ENCODE measurements around the gene MPPED1. TPM values are rescaled to one million over a fixed set of nuclear protein-coding genes. Genes with fewer than 3 reads are reported as not detected.

The MPPED1 gene
- total and polyA plus RNA-seq, 2 of the 13 experiments (the other 11 are each of a cell fraction or from before 2014, with no cell fraction given), result 0.77 TPM; not detected in 1

- intact Hi-C loops (cut with micrococcal nuclease; ENCODE audit: unreplicated experiment) (no loop called here), in situ Hi-C loops (cut with HindIII; ENCODE audit: extremely low pct_ligation_motif_present, low pct_unique_long_range_greater_than_20kb) (no loop called here)
- Histone ChIP-seq H2AFZ (ENCODE audit: low read length) (no peak overlapping the region), H3K36me3 (replicated peaks in 1 of 2; ENCODE audit: control insufficient read depth in 1 of 2, insufficient read depth in 2 of 2, low read length in 2 of 2) (no peaks in the 10 kb centered on the region), H4K20me1 (ENCODE audit: insufficient read depth, low read length) (no peaks in the 10 kb centered on the region), H3K27me3 (ENCODE audit: control insufficient read depth in 1 of 2, insufficient read depth in 2 of 2, low read length in 2 of 2) (no peaks in the 10 kb centered on the region), H3K79me2 (ENCODE audit: insufficient read depth, low read length) (no peaks in the 10 kb centered on the region), H3K4me2 (ENCODE audit: low read depth, low read length) (no peak overlapping the region), H3K9me3 (ENCODE audit: low read length) (no peaks in the 10 kb centered on the region), H3K9ac (ENCODE audit: insufficient read depth, low read depth, low read length) (no peak overlapping the region), H3K4me1 (ENCODE audit: insufficient read depth, low read length) (no peaks in the 10 kb centered on the region), H3K4me3 (replicated peaks in 1 of 3; ENCODE audit: insufficient read depth in 1 of 3, low read depth in 2 of 3, low read length in 3 of 3) (no peak overlapping the region), H3K27ac (ENCODE audit: extremely low read length, insufficient read depth, low read length) (no peak overlapping the region)
- 48% methylated on average over 9 of the region's 12 CpGs for WGBS (ENCODE audit: low lambda C conversion rate)
- ChIA-PET POLR2A (no interaction called here), CTCF (ENCODE audit: low intra/inter-chr PET ratio, low total read pairs) (no interaction called here)
- ATAC-seq (no peak), DNase-seq (ENCODE audit: low spot score) (no peak), FAIRE-seq (no peak)
- no TSS peak for BruUV-seq (replicated peaks)
- TF ChIP-seq ZNF101 (CRISPR knock-in tag; IDR thresholded peaks at IDR 0.05; ENCODE audit: borderline replicate concordance, low read depth) (no peak), BCL6 (CRISPR knock-in tag; IDR thresholded peaks at IDR 0.05) (no peak), ZNF512B (CRISPR knock-in tag; IDR thresholded peaks at IDR 0.05; ENCODE audit: borderline replicate concordance) (no peak), SOX13 (IDR thresholded peaks at IDR 0.05) (no peak), SOX13 (CRISPR knock-in tag; conservative IDR thresholded peaks at IDR 0.05 in 1 of 2, IDR thresholded peaks at IDR 0.05 in 1 of 2) (no peak), JUND (CRISPR knock-in tag; IDR thresholded peaks at IDR 0.05) (no peak), IRF9 (CRISPR knock-in tag; IDR thresholded peaks at IDR 0.05; ENCODE audit: borderline replicate concordance) (no peak), ATF7-NPFF (CRISPR knock-in tag; IDR thresholded peaks at IDR 0.05; ENCODE audit: low read depth) (no peak)
These were observed 94.7 kb downstream of the MPPED1 start for GRCh38 chr22:43506487-43506886.
